NCI-H1694 treated with DMSO at 0.1 percent for 48 hours (cell line): Measurements from ENCODE around the gene FNBP1.
"Not testable (repeated sequence)": the region's sequence is repeated elsewhere in the genome, so short reads cannot be mapped to it uniquely, and the experiment has no call there.

Source experiments
- DNase-seq: peaks from one replicate; lab custom pipeline; 2025; lab: John Stamatoyannopoulos, UW

The FNBP1 gene

DNA sequence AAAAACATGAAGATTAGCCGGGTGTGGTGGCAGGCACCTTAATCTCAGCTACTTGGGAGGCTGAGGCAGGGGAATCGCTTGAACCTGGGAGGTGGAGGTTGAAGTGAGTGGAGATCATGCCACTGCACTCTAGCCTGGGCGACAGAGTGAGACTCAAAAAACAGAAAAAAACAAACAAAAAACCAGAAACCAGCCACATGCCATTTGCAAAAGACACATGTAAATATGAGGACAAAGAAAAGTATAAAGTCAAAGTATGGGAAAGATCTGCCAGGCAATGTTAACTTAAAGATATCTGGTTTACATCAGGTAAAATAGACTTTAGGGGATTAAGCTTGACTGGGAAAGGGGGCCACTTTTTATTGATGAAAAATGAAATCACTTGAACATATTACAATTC is 90.7 kb downstream of the FNBP1 start:
- no peak for DNase-seq

DNA sequence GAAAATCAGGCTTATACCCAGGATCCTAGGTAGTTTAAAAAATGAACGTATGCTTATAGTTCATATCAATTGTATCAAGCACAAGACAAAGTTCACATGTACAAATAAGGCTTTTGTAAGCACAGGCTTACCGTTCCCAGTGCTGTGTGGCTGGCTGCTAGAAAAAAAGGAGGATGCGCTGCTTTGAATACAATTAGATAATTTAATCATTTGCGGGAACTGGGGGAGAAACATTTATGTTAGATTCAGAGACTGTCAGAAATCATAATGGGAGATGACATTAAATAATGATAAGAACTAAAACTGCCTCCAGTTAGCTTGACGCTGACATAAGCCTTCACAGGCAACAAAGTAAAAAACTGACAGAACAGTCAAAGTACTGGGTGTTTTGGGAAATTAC is 93.2 kb downstream of the FNBP1 start:
- no peak for DNase-seq

DNA sequence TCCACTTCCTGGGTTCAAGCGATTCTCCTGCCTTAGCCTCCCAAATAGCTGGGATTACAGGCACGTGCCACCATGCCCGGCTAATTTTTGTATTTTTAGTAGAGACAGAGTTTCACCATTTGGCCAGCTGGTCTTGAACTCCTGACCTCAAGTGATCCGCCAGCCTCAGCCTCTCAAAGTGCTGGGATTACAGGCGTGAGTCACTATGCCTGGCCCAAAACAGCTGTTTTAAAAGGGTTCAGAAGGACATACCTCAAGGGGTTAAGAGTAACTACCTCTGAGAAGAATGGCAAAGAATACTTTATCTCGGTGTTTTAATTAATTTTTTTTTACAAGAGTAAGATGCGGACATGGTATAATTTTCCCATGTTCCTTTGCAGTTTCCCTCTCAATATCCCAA is 94.4 kb downstream of the FNBP1 start:
- not testable (repeated sequence) for DNase-seq

DNA sequence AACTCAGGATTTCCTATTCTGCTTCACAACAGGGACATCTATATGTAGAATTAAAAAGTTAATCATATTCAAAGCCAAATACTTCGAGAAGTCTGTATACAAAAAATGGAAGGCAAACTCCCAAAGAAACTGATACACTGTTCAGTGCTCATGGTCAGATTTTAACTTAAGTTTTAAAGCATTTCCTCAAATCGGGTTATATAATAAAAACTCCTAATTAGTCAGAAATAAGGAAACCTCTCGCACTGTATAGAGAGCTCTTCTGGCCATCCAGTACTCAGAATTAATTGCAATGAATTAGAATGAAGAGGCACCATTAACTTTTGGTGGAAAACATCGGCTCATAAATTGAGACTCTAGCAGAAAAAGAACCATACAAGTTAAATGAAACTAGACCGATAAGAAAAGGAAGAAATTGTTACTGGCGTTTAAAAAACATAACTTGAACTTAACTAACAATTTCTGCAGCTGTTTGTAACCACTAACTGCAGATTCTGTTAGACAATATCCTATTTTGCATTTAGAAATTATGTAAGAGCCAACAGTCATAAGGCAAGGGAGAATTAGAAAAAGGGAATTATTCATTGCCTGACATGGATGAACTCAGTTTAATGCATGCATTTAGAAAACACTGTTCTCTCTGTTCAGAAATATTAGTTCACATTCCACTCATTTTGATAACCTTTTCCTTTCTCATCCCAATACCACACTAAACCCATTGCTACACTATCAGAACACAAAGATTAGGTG is 96.6 kb downstream of the FNBP1 start:
- DNase-seq = no peak

DNA sequence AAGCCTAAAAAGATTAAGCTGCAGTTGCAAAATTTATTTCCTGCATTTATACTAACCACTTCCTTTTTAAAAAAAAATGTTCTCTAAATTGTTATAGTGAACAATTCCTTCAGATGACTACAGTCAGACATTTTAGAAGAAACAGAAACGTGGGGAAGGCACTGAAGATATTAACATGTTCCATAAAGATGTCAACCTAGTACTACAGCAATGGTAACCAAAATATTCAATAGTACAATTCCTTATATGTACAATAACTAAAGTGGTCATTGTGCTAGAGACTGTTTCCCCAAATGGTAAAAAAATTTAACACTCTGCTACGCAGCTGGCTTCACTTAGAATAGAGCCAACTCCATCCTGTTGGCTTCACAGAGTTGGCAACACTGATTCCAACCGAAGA is 97.7 kb downstream of the FNBP1 start:
- no peak for DNase-seq

DNA sequence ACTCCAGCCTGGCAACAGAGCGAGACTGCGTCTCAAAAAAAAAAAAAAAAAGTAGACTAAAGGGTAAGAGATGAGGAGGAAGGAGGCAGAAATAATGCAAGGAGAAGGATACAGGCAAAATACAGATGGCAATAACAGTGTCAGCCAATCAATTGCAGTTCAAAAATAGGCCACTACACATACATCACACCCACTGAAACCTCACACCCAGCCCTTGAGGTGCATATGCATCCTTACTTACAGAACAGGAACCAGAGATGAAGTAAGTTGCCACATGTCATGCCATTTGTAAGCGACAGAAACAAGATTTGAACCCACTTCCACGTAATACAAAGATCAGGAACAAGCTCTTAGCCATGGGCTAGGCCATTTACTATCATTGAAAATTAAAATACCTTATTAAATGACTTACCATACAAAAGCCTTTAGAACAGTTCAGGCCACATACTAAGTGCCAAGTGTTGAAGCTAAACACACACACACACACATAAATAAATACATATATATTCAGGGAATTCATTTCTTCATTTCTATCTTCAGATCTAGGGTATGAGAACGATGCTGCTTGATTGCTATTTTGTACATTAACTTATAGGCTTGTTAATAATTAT is 98.4 kb downstream of the FNBP1 start:
- DNase-seq = no peak

DNA sequence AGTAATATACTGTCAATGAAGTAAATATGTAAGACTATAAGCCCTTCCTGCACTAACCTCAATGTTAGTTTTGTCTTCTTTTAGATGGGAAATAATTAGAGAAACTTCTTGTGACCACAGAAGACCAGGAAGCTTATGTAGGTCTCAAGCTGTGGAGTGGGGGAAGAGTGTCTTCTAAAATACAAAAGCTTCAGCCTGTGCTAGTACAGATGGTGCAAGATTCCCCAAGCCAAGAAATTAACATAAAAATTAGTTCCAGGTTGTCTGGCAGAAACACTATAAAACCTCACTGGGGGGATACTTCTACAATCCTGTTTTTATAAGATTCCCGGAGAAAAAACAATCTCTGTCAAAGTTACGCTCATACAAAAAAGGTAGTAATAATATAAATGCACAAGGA is 103.6 kb downstream of the FNBP1 start:
- DNase-seq = no peak

DNA sequence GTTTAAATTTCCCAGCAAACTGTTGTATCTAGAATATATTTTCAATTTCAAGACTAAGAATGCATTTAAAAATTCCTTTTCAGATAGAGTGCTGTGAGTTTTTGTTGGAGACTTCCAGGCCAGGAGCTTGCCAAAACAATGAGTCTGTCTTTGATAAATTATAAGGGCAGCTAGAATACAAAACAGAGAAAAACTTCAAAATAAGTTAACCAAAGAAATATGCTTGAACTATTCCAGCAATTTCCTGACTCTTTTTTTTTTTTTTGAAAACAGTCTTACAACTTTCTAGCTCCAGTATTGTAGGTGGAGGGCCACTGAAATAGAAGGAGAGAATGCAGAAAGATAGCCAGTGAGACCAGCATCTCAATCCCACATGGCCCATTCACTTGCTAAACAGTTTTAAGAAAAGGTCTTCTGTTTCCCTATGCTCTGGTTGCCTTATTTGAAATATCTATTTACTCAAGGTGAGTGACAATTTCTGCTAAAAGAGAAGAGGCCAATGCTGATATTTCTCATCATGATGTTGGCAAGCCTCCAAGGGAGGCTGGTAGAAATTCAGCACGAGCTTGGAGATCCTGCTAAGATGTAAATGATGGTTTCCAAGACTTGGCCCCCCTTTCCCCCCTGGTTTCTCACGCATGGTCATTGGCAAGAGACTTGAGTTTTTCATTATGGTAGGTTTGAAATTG is 104.6 kb downstream of the FNBP1 start:
- DNase-seq = no peak

DNA sequence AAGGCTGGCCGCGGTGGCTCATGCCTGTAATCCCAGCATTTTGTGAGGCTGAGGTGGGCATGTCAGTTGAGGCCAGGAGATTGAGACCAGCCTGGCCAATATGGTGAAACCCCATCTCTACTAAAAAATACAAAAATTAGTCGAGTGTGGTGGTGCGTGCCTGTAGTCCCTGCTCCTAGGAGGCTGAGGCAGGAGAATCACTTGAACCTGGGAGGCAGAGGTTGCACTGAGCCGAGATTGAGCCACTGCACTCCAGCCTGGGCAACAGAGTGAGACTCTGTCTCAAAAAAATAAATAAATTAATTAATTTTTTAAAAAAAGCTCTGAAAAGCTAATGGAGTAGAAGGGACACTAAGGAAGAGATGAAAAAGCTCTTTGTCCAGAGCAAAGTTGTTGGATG is 105.1 kb downstream of the FNBP1 start:
- not testable (repeated sequence) for DNase-seq

DNA sequence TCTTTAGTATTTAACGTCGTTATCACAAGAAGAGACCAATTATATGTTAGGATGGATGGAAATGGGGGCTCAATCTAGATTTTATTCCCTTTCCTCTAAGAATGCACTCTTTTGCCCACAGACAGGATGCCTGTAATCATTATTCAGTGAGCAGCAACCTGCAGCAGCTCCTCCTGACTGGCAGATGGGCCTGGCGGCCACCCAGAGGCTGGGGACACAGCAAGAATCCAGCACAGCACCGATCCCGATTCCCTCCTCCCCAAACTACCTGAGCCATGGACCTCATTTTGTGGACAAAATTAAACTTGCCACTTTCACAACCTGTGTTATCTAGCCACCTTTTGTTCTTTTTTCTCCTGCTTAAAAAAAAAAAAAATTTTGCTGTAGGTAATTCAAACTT is 106.8 kb downstream of the FNBP1 start:
- DNase-seq = peak; percentile 19

DNA sequence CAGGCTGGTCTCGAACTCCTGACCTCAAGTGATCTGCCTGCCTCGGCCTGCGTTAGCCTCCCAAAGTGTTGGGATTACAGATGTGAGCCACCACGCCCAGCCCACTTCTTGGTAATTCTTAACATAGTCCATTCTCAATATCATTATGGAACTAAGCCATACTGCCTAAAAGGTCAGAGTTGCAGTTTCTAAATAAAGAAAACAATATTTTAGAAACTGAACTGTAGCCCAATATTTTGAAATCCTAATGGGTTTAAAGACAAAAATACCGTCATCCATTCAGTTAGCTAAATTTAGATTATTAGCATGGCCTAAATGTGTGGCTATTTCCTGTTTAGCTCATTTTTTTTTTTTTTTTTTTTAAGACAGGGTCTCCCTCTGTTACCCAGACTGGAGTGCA is 108.2 kb downstream of the FNBP1 start:
- DNase-seq = no peak

DNA sequence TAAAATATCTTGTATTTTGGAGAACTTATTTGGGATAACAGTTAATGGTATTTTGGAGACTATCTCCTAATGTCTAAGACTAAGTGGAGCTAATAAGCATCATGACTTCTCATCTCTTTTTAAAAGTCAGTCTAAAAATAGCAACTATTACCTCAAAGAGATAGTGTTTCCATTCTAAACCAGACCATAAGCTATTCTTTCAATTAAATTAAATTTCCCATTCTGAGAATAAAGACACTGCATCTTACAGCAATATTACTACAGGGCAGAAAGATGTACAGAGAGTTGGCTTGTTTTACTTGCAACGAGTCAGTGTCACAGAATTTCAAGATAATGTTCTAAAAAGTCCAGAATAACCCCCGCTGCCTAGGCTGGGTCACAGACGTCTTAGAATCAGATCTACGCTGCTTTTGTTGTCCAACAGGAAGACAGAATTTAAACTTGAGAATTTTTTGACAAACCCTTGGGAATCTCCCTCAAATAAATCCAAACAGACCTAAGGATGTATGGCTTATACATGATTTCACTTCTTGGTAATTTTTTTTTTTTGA is 108.9 kb downstream of the FNBP1 start:
- DNase-seq = no peak

DNA sequence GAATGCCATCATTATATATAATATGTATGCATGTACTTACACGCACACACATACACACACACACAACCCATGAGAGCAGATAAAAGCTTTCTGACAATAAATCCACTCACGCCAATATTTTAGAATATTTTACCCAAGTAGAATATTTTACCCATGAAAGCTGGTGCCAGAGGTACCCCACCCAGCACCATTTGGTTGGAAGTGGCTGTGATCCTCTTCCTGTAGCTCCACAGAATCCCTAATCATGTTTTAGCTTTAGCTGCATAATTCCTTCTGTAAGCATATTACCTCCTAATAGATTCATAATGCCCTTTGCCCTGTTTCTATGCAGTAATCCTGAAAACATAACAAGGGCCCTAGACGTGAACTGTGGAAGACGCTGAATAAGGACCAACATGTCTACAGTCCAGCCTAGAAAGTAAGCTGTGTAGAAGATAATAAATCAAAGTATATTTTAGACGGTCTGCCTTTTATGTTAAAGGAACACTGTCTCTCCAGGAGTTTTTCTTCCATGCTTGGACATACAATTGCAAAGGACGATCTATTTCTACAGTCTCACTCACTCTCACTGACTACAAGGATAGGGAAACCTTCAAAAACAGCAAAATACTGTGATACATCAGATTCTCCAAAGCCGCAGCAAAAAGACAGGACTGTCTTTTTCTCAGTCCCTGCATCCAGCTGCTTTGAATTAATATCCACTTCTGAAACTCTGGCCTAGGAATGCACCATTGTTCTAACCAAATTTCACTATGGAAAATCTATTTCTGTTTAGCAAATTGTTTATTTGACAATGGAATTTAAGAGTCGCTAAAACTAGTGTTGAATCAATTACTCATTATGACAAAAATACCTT is 109.6 kb downstream of the FNBP1 start:
- DNase-seq = no peak

DNA sequence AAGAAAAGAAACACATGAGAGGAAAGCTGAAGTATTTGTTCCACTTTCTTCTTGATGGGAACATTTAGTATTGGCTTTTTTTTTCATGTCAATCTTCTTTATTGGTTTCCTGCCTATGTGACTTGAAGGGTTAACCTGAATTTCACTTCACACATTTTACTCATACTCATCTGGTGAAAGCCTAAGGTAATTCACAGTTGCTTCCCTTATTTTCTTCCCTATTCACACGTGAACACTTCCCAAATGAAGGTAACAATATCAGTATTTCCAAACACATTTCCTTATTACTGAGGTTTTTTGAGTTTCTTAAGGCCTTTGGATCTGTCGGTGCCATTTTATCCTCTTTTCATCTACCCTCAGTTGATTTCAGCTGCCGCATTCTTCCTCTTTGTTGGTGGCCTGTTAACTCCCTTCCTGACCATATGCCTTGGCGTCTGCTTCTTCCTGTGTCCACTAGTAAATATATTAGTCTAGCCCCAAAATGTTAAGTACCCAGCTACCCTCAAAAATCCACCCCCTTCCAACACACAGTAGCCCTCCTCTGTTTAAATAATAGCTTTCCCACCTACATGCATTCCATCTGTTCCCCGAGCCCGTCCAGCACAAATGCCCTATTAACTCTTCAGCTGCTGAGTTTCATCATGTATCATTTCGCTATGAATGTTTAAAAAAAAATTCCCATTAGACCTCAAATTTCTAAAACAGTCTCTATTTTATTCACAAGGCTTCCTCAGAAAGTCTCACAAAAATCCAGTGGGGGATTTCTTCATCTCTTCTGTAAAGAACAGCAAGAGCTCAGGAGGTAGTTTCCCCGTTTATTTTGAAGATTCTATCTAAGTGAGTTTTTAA is 110.5 kb downstream of the FNBP1 start:
- DNase-seq = peak; percentile 35

DNA sequence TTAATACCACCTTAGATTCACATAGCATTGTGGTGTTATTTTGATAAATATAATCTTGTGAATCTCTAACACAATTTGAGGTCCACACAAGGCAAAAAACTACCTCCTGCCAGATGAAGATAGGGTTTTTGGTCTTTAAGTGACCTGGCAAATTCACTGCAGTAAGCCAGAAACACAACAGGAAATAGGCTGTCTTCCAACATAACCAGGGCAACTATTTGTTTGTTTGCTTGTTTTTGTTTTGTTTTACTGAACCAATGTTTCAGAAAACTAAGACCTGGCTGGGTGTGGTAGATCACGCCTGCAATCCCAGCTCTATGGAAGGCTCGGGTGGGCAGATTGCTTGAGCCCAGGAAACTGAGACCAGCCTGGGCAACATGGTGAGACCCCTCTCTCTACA is 112.2 kb downstream of the FNBP1 start:
- no peak for DNase-seq

DNA sequence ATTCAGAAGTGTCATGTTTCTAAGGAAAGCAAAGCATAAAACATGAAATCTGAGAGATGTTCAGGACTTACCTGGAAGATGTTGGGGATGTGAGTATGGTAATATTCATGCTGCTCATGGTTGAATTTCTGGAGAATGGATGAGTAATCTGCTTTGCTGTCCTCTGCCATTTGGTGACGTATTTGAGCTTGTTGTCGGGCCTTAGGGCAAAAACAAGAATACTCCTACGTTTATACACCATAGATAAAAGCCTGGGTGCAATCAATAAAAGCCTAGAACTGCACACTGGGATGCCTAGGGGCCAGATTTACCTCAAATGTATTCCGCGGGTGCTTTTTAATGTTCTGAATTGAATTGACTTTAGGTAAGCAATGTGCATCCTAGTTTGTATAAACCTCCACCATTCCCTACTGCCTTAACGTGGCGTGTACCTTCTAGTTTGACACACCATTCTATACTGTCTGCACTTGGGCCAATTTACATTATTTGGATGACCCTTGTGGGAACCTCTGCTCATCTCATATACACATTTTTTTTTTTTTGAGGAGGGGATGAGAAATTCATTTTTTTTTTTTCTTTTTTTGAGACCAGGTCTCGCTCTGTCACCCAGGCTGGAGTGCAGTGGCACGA is 113.4 kb downstream of the FNBP1 start:
- DNase-seq = no peak

DNA sequence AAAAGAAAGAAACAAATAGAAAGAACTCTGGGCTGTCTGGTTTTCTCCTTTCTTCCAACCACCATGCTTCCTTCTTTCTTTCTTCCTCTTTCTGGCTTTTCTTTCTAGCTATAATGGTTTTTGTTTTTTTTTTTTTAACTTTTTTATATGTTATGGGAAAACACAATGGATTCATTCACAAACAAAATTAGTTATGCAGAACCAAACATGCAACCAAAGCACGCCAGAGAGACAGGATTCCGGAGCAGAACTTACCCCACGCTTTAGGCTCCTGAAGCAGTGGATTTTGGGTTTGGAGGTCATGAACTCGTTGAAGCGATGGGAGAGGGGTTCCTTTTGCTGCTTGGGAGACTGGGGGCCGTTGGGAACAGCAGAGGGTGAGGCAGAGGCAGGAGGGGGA is 119.4 kb downstream of the FNBP1 start:
- DNase-seq = no peak

DNA sequence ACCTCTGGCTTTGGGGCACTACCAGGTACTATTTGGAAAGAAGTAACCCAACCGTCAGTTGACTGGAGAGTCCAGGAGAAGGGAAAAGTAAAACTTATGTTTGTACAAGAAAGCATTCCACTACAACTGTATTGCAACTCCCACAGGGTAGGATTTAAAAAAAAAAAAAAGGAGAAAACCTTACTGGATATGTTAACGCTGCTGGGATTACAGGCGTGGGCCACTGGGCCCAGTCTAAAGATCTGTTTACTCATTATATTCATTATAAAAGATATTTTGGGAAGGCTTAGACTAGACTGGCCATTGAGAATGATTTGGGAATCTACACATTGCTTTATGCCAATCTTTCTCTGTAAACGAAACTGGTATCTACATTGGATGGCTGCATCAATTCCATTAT is 121.1 kb downstream of the FNBP1 start:
- DNase-seq = no peak

DNA sequence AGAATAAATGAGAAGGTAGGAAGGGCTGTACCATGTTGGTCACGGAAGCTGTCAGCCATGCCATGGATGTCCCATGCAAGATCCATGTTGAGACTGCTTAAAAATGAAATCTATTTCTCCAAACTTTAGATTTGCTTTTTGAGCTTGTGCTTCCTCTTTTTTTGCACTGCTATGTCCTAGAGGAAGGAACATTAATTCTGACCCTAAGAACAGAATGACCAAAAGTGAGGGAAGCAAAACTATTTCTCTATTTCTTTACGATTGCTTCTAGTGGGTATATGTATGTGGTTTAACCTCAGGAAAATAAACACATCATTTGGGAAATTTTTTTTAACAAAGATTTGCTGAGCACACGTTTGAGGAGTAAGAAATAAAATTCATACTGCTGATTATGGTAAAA is 123.1 kb downstream of the FNBP1 start:
- no peak for DNase-seq

DNA sequence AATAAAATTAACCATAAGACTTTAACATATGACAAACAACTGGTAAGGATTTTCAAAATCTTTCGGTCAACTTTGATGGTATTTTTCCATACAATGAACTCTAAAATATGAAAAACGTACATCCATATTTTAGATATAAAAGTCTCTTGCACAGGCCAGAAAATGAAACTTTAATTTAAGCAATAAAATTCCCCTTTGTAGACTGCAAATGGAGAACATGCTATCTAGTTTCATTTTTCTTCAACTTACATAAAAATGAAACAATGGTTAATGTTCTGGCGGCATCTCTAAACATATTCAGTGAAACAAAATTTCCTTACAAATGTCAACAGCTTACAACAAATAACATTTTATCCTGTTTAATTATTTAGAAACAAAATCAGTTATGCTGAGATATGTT is 123.7 kb downstream of the FNBP1 start:
- no peak for DNase-seq
